Stimulated activated naive CD8-positive, alpha-beta T cell treated with anti-CD3 and anti-CD28 coated beads, Interleukin-15, Interleukin-2, amounts not matched to agents 100 U/mL and 50 U/mL, for 24 hours (primary cell): ENCODE measurements around the gene ARRB1.

Experiments
- ATAC-seq: fragments of 150-1000 bp; cut with Tn5 transposase; one replicate; pipeline ENCODE4 v1.10.0; 2021
- DNase-seq: peaks from one replicate; pipeline ENCODE4 v3.0.0; 2021

ARRB1 gene

DNA sequence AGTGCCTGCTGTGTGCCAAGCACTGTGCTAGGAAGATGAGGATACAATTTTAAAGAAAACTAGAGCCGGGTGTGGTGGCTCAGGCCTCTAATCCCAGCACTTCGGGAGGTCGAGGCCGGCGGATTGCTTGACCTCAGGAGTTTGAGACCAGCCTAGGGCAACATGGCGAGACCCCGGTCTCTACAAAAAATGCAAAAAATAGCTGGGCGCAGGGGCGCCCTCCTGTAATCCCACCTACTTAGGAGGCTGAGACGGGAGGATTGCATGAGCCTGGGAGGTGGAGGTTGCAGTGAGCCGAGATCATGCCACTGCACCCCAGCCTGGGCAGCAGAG lies 102.6 kb downstream of the ARRB1 start:
- ATAC-seq, result no peak
- no peak for DNase-seq

DNA sequence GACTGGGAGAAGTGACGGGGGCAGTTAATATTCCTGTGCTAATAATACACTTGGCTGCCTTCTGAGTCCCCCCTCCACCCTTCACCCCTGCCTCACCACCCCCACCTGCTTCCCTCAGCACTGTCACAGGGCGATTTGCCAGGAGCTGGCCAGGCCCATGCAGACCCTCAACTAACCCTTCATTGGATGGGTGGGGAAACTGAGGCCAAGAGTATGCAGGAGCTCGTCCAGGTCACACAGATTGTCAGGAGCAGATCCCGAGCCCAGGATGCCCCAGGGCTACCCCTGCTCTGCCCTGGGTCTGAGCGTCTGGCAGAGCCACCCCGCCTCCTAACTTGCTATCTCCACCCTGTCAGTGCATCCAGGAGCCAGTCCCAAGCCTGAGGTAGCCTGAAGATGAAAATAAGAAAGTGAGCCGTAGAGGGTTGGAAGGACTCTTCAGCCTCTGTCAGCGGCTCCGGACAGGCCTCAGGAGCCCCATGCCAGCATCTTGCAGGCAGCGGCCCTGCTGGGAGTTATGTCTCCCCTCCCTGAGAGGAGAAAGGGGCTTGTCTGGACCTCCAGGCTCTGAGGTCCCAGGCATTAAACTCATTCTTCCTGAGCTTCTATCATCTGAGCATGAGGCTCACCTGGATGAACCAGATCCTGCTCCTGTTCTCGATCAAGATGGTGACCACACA lies 104.7 kb downstream of the ARRB1 start:
- DNase-seq, result no peak

DNA sequence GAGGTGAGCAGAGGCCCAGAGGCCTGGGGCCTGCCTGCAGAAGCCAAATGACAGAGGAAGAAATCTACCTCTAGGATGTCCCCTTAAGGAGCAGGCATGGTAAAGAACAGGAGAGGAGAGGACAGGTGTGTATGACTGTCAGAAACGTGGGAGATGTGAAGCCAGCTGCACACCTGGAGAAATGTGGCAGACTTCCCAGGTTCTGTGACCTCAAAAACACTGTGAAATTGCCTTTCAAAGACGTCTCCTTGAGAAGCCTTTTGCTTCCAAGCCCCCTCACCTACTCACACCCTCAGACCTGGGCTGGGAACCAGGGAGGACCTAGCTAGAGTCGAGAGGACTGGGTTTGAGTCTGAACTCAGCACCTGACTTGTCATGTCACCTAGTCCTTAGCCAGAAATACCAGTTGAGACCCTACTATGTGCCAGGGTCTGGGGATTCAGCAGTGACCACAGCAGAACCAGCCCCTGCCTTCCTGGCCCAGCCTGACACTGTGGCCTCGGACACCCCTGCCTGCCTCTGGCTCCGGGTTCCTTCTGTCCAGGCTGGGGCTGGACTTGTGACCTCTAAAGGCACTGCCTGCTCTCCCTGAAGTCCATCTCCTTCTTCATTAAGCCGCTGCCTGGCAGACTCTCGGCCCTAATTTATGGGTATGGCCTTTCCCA lies 105.3 kb downstream of the ARRB1 start:
- DNase-seq, result no peak
- ATAC-seq, result no peak

More for the DNA sequence above, 104.7 kb downstream of the ARRB1 start:
- ATAC-seq, result no peak

DNA sequence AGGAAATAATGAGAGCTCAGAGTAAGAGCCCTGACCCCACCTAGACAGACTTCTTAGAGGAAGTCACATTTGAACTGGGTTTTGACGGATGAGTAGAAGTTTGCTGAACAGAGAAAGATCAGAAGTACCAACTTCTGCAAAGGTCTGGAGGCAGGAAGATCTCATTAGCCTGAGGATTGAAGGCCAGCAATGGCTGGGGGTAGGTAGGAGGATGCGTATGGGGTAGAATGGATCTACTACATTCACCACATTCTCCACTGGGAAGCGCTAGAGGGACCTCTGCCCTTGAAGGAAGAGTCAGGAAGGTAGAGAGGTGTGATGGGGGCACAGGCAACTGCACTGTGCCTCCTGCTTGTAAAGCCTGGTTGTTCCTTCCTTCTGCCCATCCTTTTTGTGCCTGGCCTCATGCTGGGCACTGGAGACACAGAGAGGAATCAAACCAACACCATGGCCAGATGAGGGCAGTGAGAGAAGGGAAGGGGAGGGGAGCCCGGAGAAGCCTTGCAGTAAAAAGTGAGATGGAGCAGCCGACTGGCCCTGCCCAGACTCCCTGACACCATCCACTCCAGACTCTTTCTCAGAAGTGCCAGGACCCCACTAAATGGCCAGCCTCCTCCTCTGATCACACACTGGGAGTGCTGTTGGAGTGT lies 106.0 kb downstream of the ARRB1 start:
- no peak for DNase-seq
- no peak for ATAC-seq

DNA sequence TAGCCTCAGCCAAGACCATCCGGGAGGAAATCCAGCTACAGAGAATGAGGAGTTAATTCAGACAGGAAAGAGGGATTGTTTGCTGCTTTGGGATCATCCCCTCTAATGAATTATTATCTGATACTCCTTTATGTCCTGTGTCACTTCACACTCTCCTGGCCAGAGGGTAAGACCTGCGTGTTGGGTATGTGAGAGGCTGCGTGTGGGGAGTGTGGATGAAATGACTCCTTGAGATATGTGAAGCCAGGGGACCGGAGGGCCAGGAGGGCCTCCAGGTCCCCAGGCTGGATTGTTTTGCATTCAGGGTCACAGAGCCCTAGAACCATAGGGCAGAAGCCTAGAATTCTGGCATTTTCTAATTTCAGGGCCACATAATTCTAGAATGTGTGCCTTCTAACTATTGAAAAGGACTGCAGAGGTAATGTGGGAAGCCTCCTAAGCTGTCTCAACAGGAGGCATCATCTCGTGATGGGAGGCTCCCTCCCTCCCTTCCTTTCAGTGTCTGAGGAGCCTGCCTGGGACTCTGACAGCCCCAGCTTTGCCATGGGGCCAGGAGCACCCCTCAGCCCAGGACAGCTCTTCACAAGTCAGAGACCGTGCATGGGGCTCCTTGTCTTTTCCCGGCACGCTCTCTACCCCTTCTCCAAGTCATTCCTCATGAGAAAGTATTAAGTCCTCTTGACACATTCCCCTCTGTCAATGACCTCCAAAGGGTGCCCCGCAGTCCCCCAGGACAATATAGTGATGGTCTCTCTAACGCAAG lies 107.2 kb downstream of the ARRB1 start:
- no peak for ATAC-seq
- DNase-seq, result no peak

DNA sequence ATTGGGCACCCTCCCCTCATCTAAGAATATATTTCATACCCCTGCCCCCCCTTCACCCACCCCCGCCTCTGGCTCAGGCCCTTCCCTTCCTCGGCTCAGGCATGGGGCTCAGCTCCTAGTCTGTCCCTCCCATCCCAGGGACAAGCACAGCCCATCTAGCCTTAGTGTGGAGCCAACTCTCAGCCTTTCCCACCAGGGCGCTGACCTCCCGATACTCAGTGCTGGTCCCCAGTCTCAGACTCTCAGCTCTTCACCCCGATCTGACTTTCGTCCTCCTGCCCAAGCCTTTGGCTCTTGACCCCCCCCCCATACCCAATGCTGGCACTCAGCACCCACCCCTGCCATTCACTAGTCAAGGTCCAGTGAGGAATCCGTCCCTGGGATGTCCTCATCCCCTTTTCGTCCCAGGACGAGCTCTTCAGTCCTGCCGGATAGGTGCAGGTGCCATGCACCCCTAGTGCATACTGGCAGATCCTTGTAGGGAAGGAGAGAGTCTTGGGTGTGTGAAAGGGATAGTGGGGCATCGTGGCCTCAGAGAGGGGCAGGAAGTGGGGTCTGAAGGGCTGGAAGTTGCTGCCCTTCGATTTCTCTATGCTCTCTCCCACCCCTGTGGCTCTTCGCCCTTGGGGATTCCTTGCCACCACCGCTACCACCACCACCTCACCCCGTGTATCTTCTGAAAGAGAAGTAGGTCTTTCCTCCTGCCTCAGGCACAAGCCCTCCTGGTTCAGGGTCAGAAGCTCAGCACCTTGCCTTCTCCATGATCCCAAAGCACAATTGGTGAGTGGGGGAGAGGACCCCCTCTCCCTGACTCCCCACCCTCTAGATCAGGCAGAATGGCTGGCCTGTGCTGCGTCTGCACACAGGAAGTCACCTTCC lies 108.5 kb downstream of the ARRB1 start:
- DNase-seq, result no peak
- ATAC-seq, result no peak

DNA sequence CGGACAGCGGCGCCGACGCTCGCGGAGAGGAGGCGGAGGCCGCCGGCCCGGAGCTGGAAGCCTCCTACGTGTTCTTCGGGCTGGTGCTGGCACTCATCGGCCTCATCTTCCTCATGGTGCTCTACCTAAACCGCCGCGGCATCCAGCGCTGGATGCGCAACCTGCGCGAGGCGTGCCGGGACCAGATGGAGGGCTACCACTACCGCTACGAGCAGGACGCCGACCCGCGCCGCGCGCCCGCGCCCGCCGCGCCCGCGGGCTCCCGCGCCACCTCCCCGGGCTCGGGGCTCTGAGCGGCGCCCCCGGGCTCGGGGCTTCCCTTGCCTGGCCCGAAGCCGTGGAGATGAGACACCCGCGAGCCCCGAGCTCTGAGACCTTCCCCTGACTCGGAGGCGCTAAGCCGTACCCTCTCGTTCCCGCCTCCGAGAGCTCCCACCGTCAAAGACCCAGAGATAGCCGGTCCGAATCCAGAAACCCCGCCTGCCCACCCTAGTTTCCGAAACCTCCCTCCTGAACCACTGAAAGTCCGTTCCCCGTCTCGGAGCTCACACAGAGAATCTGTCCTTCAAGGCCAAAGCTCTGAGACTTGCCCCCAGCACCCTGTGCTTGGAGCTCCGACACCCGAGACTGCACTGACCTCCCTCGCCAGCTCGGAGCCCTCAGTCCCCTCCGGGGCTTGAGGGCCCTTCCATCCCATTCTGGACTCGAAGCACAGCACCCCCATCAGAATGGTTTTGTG lies 109.4 kb downstream of the ARRB1 start:
- DNase-seq, result no peak
- peak; percentile 30 for ATAC-seq

DNA sequence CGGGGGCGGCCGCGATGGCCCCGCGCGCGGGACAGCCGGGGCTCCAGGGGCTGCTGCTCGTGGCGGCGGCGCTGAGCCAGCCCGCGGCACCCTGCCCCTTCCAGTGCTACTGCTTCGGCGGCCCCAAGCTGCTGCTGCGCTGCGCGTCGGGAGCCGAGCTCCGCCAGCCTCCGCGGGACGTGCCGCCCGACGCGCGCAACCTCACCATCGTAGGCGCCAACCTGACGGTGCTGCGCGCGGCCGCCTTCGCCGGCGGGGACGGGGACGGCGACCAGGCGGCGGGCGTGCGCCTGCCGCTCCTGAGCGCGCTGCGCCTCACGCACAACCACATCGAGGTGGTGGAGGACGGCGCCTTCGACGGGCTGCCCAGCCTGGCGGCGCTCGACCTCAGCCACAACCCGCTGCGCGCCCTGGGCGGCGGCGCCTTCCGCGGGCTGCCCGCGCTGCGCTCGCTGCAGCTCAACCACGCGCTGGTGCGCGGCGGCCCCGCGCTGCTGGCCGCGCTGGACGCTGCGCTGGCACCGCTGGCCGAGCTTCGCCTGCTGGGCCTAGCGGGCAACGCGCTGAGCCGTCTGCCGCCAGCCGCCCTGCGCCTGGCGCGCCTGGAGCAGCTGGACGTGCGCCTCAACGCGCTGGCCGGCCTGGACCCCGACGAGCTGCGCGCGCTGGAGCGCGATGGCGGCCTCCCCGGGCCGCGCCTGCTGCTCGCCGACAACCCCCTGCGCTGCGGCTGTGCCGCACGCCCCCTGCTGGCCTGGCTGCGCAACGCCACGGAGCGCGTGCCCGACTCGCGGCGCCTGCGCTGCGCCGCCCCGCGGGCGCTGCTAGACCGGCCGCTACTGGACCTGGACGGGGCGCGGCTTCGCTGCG lies 110.2 kb downstream of the ARRB1 start:
- peak; percentile 89 for ATAC-seq
- DNase-seq, result peak; percentile 91

DNA sequence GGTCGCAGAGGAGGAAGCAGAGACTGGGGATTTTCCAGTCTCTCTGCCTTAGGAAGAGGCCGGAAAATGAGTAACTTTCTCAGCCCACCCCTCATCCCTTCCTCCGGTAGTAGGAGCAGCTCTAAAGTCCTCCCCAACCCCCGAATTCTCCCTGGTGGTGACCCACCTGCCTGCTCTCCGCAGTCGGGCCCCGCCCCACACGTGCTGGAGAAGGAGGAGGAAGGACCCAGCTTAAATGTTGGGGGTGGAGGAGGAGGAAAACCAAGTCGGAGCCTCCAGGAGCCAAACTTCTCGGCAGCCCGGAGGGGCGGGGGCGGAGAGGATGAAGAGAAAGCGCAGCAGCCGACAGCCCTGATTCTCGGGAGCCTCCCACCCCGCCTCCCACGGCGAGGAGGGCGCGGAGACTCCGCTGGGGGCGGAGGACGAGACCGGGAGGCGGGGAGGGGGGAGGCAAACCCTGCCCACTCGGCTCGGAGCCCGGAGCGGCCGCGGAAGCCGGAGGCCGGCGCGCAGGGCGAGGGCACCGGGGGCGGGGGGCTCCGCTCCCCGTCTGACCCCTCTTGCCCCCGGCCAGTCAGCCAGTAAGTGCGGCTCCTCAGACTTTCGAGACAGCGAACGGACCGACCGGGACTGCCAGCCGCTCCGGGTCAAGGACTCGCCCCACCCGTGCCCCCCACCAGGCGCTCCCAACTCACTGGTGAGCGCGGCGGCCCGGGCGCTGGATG lies 111.0 kb downstream of the ARRB1 start, which contains the start of gene TPBGL:
Gene TPBGL, plus strand, starts transcription at position 464 of the 725 bp plus-strand sequence. CDS start 276 bp downstream, outside the sequence.
- DNase-seq, result peak; percentile 36
- no peak for ATAC-seq

DNA sequence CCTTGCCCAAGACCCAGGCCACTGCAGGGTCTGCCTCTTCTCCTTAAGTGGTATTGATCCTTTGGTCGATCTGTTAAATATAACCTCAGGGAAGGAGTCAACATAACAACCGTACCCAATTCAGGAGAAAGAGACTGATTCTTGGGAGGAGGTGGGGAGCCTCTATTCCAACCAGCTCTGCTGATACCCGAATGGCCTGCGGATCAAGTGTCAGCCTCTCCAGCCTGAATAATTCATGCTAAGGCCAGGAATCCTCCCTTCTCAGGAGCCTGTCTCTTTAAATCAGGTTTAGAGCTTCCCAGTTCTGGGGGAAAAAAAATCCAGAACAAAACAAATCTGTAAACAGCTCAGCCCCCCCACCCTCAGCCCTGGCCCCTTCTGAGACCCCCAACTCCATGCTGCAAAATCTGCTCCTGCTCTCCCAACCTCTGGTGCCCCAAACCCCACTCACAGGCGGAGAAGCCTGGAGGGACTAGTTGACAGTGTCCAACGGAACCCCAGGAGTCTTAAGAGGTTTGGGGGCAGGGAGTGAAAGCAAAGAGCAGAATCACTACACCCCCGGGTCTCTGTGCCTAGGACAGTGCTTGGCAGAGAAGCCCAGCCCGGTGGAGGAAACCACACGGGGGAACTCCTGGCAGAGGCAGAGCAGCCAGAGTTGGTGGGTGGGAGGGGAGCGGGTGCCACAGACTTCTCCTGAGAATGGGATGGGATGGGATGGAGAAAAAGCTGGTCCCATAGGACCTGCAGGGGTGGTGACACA lies 111.8 kb downstream of the ARRB1 start:
- ATAC-seq (no peak), DNase-seq (no peak)

DNA sequence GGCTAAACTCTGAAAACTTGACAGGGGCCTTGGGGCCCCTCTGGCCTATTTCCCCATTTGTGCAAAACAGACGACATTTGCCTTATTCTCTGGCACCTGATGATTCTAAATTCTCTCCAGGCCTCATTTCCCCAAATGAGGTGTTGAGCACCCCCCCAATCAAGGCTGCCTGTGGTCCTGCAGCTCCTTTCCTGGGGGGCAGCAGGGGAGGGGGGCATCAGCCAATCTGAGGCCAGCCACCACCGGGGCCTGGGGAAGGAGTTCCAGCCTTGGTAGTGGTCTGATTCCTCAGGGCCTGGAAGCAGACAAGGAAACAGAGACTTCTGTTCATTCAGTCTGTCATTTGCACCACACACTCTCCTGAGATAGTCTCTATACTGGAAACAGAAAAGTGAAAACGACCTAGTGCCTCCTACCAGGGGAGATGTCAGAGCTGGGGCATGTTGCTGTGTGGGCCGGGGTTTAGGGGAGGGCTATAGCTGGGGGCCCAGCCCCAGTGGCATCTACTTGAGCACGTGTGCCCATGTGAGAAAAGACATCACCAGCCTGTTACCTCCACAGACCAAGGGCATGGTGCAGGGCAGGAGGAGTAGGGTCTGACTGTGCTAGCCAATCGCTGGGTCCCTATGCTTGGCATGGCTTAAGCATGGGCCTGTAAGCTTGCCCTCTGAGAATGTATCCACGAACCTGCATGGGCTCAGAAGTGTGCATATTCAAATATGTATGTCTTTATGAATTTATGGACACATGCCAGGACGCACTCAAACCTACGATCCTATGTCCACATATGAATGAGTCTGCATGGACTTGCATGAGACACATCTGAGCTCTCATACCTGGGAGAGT lies 112.6 kb downstream of the ARRB1 start:
- ATAC-seq (no peak), DNase-seq (no peak)

DNA sequence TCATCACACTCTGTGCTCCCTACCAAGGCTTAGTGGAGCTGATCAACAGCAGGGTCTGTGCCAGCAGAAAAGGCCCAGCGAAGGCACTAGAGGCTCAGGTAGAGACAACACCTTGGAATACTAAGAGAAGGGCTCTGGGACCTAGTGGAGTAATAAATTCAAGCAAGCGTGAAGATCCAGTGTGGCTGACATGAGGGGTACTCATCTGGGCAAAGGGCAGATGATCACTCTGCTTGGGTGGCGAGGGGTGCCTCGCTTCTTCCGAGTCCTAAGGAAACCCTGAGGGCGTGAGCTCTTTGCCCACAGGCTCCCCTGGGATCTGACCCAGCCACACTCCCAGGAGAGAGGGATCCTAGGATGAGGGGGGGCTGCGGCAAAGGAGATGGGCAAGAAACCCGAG lies 114.4 kb downstream of the ARRB1 start:
- ATAC-seq, result no peak
- DNase-seq, result no peak

DNA sequence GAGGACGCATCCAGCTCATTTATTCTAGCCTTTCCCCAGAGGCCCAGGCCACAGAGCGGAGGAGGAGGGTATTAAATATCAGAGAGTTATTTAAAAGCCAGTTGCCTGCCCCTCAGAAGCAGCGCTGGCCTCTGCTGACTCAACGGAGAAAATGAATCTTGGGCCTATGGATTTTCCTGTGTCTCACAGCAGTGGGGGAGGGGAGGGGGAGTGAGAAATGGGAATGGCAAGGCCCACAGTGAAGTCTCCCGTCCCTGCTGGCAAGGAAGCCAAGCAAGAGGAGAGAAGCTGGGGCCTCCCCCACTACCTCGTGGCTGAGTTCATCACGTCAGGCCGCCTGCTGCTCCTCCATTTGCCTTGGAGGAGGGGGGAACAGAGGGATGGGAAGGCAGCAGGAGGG lies 115.4 kb downstream of the ARRB1 start:
- DNase-seq, result no peak
- ATAC-seq, result no peak

DNA sequence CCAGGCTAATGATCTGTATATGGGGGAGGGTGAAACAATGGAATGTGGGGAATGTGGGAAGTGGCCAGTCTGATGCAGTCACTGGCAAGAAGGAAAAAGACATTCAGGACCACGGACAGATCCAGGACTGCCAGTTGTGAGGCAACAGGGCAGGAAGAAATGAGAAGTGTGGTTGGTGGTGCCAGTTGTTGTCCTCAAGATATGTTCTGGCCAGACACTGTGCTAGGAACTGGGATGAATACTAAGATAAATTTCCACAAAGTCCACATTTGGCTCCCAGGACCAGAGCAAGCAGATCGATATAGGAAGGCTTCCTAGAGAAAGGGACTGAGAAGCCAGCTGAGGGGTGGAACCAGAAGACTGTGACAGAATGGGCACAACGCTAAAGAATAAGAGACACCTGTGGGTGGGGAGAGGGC lies 117.7 kb downstream of the ARRB1 start:
- no peak for ATAC-seq
- DNase-seq, result peak; percentile 37

DNA sequence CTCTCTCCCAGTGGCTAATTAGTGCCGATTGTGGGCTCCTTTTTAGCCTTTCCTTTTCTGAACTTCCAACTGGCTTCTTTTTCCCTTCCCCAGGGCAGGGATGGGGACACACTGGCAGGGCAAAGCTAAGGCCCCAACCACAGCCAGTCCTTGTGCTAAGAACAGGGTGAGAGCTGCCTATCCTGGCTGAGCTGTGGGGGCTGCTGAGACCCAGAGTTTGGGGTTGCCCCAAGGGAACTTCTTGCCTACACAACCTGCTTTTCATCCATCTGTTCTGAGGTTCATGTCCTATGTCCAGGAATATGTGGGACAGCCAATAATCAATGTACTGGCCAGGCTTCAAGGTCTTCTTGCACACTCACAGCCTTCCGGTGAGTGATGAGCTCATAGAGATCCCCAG lies 120.8 kb downstream of the ARRB1 start:
- ATAC-seq (no peak), DNase-seq (no peak)

DNA sequence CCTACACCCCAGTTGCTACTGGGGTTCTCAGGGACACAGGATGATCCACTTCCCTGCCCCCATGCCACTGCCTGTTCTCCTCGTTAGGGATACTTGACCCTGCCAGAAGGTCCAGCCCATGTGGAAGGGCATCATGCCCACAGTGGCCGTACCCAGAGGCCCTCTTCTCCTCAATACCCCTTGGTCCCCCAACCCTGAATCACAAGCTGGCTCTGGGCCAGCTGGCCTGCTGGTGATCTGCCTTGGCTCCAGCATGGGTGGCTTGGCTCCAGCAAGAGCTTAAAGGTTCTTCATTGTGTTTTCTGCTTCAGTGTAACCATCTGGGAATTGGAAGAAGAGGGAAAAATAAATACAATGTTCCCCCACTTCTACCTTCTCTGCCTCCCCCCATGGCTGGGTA lies 122.0 kb downstream of the ARRB1 start:
- no peak for DNase-seq
- ATAC-seq, result no peak

DNA sequence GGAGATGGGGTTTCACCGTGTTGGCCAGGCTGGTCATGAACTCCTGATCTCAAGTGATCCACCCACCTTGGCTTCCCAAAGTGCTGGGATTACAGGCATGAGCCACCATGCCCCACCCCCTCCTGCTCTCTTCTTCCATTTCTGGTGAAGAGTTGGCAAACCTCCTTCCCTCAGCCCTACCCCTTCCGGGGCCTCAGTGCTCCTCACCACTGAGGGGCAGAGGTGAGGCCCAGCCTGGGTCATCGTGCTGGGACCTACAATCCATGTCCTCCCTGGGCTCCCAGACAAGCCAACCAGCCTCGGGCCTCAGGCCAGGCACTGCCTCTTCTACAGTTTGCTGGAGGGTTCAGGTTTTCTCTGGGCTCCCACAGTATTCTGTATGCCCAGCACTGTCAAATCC lies 125.7 kb downstream of the ARRB1 start:
- DNase-seq, result no peak
- ATAC-seq, result no peak
